Neuronal stem cell (in vitro differentiated cells): ENCODE measurements around the gene MYO19.
"Not testable (repeated sequence)": the region's sequence is repeated elsewhere in the genome, so short reads cannot be mapped to it uniquely, and the experiment has no call there.

Experiments used
- DNase-seq: peaks from one replicate; pipeline ENCODE4 v3.0.0-alpha.2; 2013; ENCODE audit warnings: low spot score
- H2AFZ ChIP-seq: one replicate; pipeline ENCODE4 v1.6.1; 2013; ENCODE audit warnings: mild to moderate bottlenecking, low read length, inconsistent platforms
- H2AK5ac ChIP-seq: 2 replicates; pipeline ENCODE4 v1.6.1; 2013; ENCODE audit warnings: low read depth, mild to moderate bottlenecking, inconsistent platforms, low read length, moderate library complexity, mixed read lengths
- H2BK120ac ChIP-seq: 2 replicates; pipeline ENCODE4 v1.6.1; 2013; ENCODE audit warnings: low read depth, mild to moderate bottlenecking, inconsistent platforms, low read length, moderate library complexity, mixed read lengths
- H2BK12ac ChIP-seq: one replicate; pipeline ENCODE4 v1.6.1; 2013; ENCODE audit warnings: low read length, inconsistent platforms
- H2BK15ac ChIP-seq: 2 replicates; pipeline ENCODE4 v1.6.1; 2013; ENCODE audit warnings: mild to moderate bottlenecking, low read length, inconsistent platforms, mixed read lengths
- H2BK5ac ChIP-seq: one replicate; pipeline ENCODE4 v1.6.1; 2013; ENCODE audit warnings: inconsistent platforms, mild to moderate bottlenecking, low read length, moderate library complexity
- H3K14ac ChIP-seq: one replicate; pipeline ENCODE4 v1.6.1; 2013; ENCODE audit warnings: low read length, inconsistent platforms
- H3K18ac ChIP-seq: 2 replicates; pipeline ENCODE4 v1.6.1; 2013; ENCODE audit warnings: low read length, inconsistent platforms
- H3K23ac ChIP-seq: 2 replicates; pipeline ENCODE4 v1.6.1; 2013; ENCODE audit warnings: low read depth, mild to moderate bottlenecking, mixed read lengths, low read length, inconsistent platforms; ENCODE audit not compliant: poor library complexity
- H3K27ac ChIP-seq: replicated peaks from 3 replicates; pipeline ENCODE4 v1.5.1; 2013; ENCODE audit warnings: low read length, inconsistent platforms
- H3K27me3 ChIP-seq, 3 experiments: 2 replicates each; pipeline ENCODE4 v1.6.1; 2013; ENCODE audit warnings: low read length in 3 of 3, mild to moderate bottlenecking in 2 of 3, inconsistent platforms in 1 of 3, low read depth in 1 of 3, mixed read lengths in 1 of 3, moderate library complexity in 1 of 3; ENCODE audit not compliant: control insufficient read depth in 3 of 3, insufficient read depth in 3 of 3
- H3K36me3 ChIP-seq, 2 donors: replicated peaks in 1 of 2; 2 replicates each; pipeline ENCODE4 v1.6.1; 2013; ENCODE audit warnings: low read length in 2 of 2; ENCODE audit not compliant: control insufficient read depth in 2 of 2, insufficient read depth in 2 of 2
- H3K4ac ChIP-seq: 2 replicates; pipeline ENCODE4 v1.6.1; 2013; ENCODE audit warnings: inconsistent platforms, mild to moderate bottlenecking, low read length, moderate library complexity
- H3K4me1 ChIP-seq, 2 donors: 1 replicate in 1 of 2; 2 replicates in 1 of 2; pipeline ENCODE4 v1.6.1; 2013; ENCODE audit warnings: low read length in 2 of 2, low read depth in 1 of 2; ENCODE audit not compliant: control insufficient read depth in 2 of 2, insufficient read depth in 1 of 2
- H3K4me2 ChIP-seq: one replicate; pipeline ENCODE4 v1.6.1; 2013; ENCODE audit warnings: mild to moderate bottlenecking, low read length, inconsistent platforms; ENCODE audit not compliant: insufficient read depth, poor library complexity, severe bottlenecking
- H3K4me3 ChIP-seq, 2 donors: 2 replicates each; pipeline ENCODE4 v1.5.1; 2013; ENCODE audit warnings: low read length in 2 of 2, mild to moderate bottlenecking in 2 of 2, inconsistent platforms in 1 of 2, moderate library complexity in 1 of 2
- H3K79me1 ChIP-seq: one replicate; pipeline ENCODE4 v1.6.1; 2013; ENCODE audit warnings: low read depth, mild to moderate bottlenecking, inconsistent platforms, low read length, moderate library complexity
- H3K9ac ChIP-seq: one replicate; pipeline ENCODE4 v1.6.1; 2013; ENCODE audit warnings: mild to moderate bottlenecking, low read depth, low read length, inconsistent platforms; ENCODE audit not compliant: poor library complexity
- H3K9me3 ChIP-seq, 2 donors: replicated peaks in 1 of 2; 2 replicates each; pipeline versions ENCODE3 to v1.6.1; 2013; ENCODE audit warnings: low read length in 2 of 2, mild to moderate bottlenecking in 2 of 2, inconsistent platforms in 1 of 2, low read depth in 1 of 2, mixed read lengths in 1 of 2, moderate library complexity in 1 of 2; ENCODE audit not compliant: control insufficient read depth in 2 of 2, insufficient read depth in 1 of 2
- H4K8ac ChIP-seq: one replicate; pipeline ENCODE4 v1.6.1; 2013; ENCODE audit warnings: low read depth, mild to moderate bottlenecking, inconsistent platforms, low read length, moderate library complexity
- H4K91ac ChIP-seq: one replicate; pipeline ENCODE4 v1.6.1; 2013; ENCODE audit warnings: low read length, low read depth, mild to moderate bottlenecking, inconsistent platforms; ENCODE audit not compliant: poor library complexity
- WGBS, 2 donors: extraction: QIAGEN DNeasy Blood & Tissue Kit; methylation state at CpG; one replicate each; pipeline ENCODE4 v1.1.7; 2013; ENCODE audit warnings: missing lambda C conversion rate in 2 of 2, mixed read lengths in 1 of 2; ENCODE audit not compliant: insufficient read length in 2 of 2, insufficient replicate concordance in 1 of 2; ENCODE audit errors: extremely low coverage in 2 of 2; 5-methylcytosine and 5-hydroxymethylcytosine counted together

Gene MYO19

GRCh38 chr17:36509272-36509985 lies 25.2 kb downstream of the MYO19 start:
- no peak for DNase-seq
- Histone ChIP-seq H4K8ac (no peak overlapping the region), H3K9me3 (no peaks in the 10 kb centered on the region), H3K18ac (no peak overlapping the region), H2BK5ac (no peak overlapping the region), H3K36me3 (peaks cover 48 to 95% of the 10 kb centered on the region in 2 donors), H3K27me3 (no peaks in the 10 kb centered on the region), H3K23ac (no peak overlapping the region), H4K91ac (no peak overlapping the region), H3K79me1 (no peaks in the 10 kb centered on the region), H2AFZ (no peak overlapping the region), H2BK120ac (no peak overlapping the region), H3K4me3 (no peak overlapping the region), H2AK5ac (no peak overlapping the region), H3K9ac (no peak overlapping the region), H2BK15ac (no peak overlapping the region), H3K14ac (no peak overlapping the region), H3K4me1 (no peaks in the 10 kb centered on the region), H2BK12ac (no peak overlapping the region), H3K27ac (no peak overlapping the region), H3K4ac (no peak overlapping the region), H3K4me2 (no peak overlapping the region)
- no CpG with 5 or more reads among the region's 9 CpGs for WGBS, 2 donors

DNA sequence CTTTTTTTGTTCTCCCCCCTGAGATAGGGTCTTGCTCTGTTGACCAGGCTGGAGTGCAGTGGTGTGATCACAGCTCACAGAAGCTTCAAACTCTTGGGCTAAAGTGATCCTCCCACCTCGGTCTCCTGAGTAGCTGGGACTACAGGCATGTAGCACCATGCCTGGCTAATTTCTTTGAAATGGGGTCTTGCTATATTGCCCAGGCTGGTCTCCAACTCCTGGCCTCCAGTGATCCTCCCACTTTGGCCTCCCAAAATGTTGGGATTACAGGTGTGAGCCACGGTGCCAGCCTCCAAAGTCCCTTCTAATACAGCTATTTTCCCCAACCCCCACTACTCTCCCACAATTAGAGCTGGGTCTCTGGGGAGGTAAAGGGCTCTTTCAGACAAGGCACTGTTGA lies 26.2 kb downstream of the MYO19 start:
- H3K18ac ChIP-seq, H3K79me1 ChIP-seq, H3K4me3 ChIP-seq, H4K8ac ChIP-seq, H3K4ac ChIP-seq, H3K14ac ChIP-seq, H2AK5ac ChIP-seq, H4K91ac ChIP-seq, H3K23ac ChIP-seq, H2BK5ac ChIP-seq, DNase-seq, H3K4me2 ChIP-seq, H2BK15ac ChIP-seq, H3K9me3 ChIP-seq, H3K27ac ChIP-seq, H3K27me3 ChIP-seq, H3K9ac ChIP-seq, H2BK120ac ChIP-seq, H3K4me1 ChIP-seq, H2BK12ac ChIP-seq, H2AFZ ChIP-seq: not testable (repeated sequence)
- peaks cover 51 to 95% of the 10 kb centered on the region in 2 donors for H3K36me3 ChIP-seq
- no CpG with 5 or more reads among the region's 2 CpGs for WGBS, 2 donors

DNA sequence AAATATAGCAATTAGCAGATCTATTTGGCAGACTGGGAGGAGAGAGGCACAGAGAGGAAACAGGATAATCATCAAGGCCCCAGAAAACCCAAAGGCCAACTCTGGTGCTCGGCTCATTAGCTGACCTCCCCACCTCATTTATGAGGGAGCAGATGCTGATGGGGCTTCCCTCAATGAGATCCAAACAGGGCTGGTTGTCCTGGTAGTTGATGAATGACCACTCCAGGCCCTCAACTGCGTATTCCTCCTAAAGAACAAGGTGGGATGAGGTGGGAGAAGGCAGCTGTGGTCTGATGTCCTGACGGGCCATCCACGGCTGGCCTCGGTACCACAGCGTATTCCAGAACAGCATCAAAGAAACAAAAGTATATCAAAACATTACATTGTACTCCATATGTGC lies 27.4 kb downstream of the MYO19 start:
- Histone ChIP-seq H3K23ac (no peak overlapping the region), H2BK5ac (no peak overlapping the region), H3K27ac (no peak overlapping the region), H3K27me3 (no peaks in the 10 kb centered on the region), H2BK12ac (no peak overlapping the region), H2BK120ac (no peak overlapping the region), H3K4me3 (no peak overlapping the region), H3K14ac (no peak overlapping the region), H2AK5ac (no peak overlapping the region), H3K4me2 (no peak overlapping the region), H4K91ac (no peak overlapping the region), H2BK15ac (no peak overlapping the region), H4K8ac (no peak overlapping the region), H2AFZ (no peak overlapping the region), H3K79me1 (no peaks in the 10 kb centered on the region), H3K4me1 (no peaks in the 10 kb centered on the region), H3K4ac (no peak overlapping the region), H3K9ac (no peak overlapping the region), H3K9me3 (no peaks in the 10 kb centered on the region), H3K36me3 (peaks cover 49 to 95% of the 10 kb centered on the region in 2 donors), H3K18ac (no peak overlapping the region)
- DNase-seq = no peak
- no CpG with 5 or more reads among the region's 6 CpGs for WGBS, 2 donors

- H2BK120ac ChIP-seq = no peak overlapping the region
- no peak overlapping the region for H4K8ac ChIP-seq
- H2BK5ac ChIP-seq = no peak overlapping the region
- no peak for DNase-seq
- no peak overlapping the region for H4K91ac ChIP-seq
- no peaks in the 10 kb centered on the region for H3K4me1 ChIP-seq
- H3K4me3 ChIP-seq = no peak overlapping the region
- H3K4me2 ChIP-seq = no peak overlapping the region
- H3K23ac ChIP-seq = no peak overlapping the region
- no peak overlapping the region for H3K4ac ChIP-seq
- no peaks in the 10 kb centered on the region for H3K9me3 ChIP-seq
- WGBS, 2 donors = no CpG with 5 or more reads among the region's 11 CpGs
- H3K27ac ChIP-seq = no peak overlapping the region
- no peak overlapping the region for H2BK15ac ChIP-seq
- no peak overlapping the region for H2AK5ac ChIP-seq
- H3K14ac ChIP-seq = no peak overlapping the region
- no peaks in the 10 kb centered on the region for H3K27me3 ChIP-seq
- no peak overlapping the region for H2BK12ac ChIP-seq
- H3K9ac ChIP-seq = no peak overlapping the region
- no peak overlapping the region for H3K18ac ChIP-seq
- H3K79me1 ChIP-seq = no peaks in the 10 kb centered on the region
- H3K36me3 ChIP-seq = peaks cover 49 to 98% of the 10 kb centered on the region in 2 donors
- no peak overlapping the region for H2AFZ ChIP-seq
Measured at GRCh38 chr17:36506831-36507230, 27.8 kb downstream of the MYO19 start.
